Sigmoid colon (tissue), 7 donors: ENCODE data around the gene TNNT1. TPM values are rescaled to one million over a fixed set of nuclear protein-coding genes. Genes with fewer than 3 reads are reported as not detected.
"Not testable (repeated sequence)": the region's sequence is repeated elsewhere in the genome, so short reads cannot be mapped to it uniquely, and the experiment has no call there.

Experiments
- DNase-seq: peaks from one replicate; pipeline ENCODE4 v3.0.0-alpha.2; 2019
- H3K27ac ChIP-seq, 4 donors: fragments of 200-600 bp; sonication (generic); one replicate each; pipeline ENCODE4 v1.5.1; 2016 to 2019; ENCODE audit warnings: mild to moderate bottlenecking in 1 of 4
- H3K27me3 ChIP-seq, 3 donors: fragments of 200-600 bp; sonication (generic); one replicate each; pipeline ENCODE4 v1.5.1; 2019; ENCODE audit warnings: mild to moderate bottlenecking in 1 of 3
- H3K36me3 ChIP-seq, 4 donors: fragments of 200-600 bp; sonication (generic); one replicate each; pipeline ENCODE4 v1.5.1; 2016 to 2019
- H3K4me1 ChIP-seq, 4 donors: fragments of 200-600 bp; sonication (generic); one replicate each; pipeline ENCODE4 v1.5.1; 2017 to 2019
- H3K4me3 ChIP-seq, 4 donors: fragments of 200-600 bp; sonication (generic); one replicate each; pipeline ENCODE4 v1.5.1; 2017 to 2019; ENCODE audit warnings: mild to moderate bottlenecking in 2 of 4, moderate library complexity in 1 of 4
- H3K9me3 ChIP-seq, 4 donors: fragments of 200-600 bp in 3 of 4; sonication (generic) in 3 of 4; one replicate each; pipeline versions ENCODE4 v1.5.1 to v1.6.1; 2013 to 2019
- CTCF ChIP-seq, 4 experiments: fragments of 450-650 bp in 3 of 4; fragments of 200-600 bp in 1 of 4; IDR thresholded peaks; one replicate each; pipeline ENCODE4 v1.5.1; 2016 to 2019; ENCODE audit warnings: antibody characterized with exemption in 4 of 4, mild to moderate bottlenecking in 3 of 4, moderate library complexity in 2 of 4
- EP300 ChIP-seq, 4 donors: sonication (generic); formaldehyde crosslinking; IDR thresholded peaks; one replicate each; pipeline ENCODE4 v1.6.1; 2017; ENCODE audit warnings: antibody characterized with exemption in 4 of 4
- POLR2A ChIP-seq, 2 donors: fragments of 450-650 bp; IDR thresholded peaks; one replicate each; pipeline ENCODE4 v1.6.1; 2016; ENCODE audit warnings: antibody characterized with exemption in 2 of 2, mild to moderate bottlenecking in 2 of 2, moderate library complexity in 2 of 2
- POLR2AphosphoS5 ChIP-seq, 4 donors: sonication (generic); formaldehyde crosslinking; IDR thresholded peaks; one replicate each; pipeline ENCODE4 v1.6.1; 2017; ENCODE audit warnings: antibody characterized with exemption in 4 of 4
- WGBS, 2 donors: extraction: QIAGEN DNeasy Blood & Tissue Kit; methylation state at CpG; one replicate each; pipeline ENCODE4 v1.1.7; 2013; 5-methylcytosine and 5-hydroxymethylcytosine counted together
- intact Hi-C: fragments of 100-400 bp; cut with DNase I; formaldehyde crosslinking; loops from one replicate; pipeline ENCODE4 v1.15.1; 2023
- polyA plus RNA-seq, 3 donors: library from polyadenylated mRNA; stranded (reverse); fragments of 200-250 nt; gene quantifications; one replicate each; pipeline ENCODE4 v1.2.3, GENCODE V29; 2013
- total RNA-seq, 4 donors: library from RNA; depleted of rRNA; stranded (reverse); fragments of >200 nt; gene quantifications; one replicate each; pipeline ENCODE4 v1.1.0, GENCODE V29; 2016
- donor health status: healthy with polysubstance abuse.
- donor health status: Bipolar disorder and iron deficiency.
- donor health status: healthy.

Gene TNNT1
- total and polyA plus RNA-seq, 7 donors = 1.4 to 17.4 (median 2.2) TPM; not detected in 3

- Histone ChIP-seq H3K9me3 (no peaks in the 10 kb centered on the region), H3K4me1 (peaks cover 0 to 16% (median 6%) of the 10 kb centered on the region in 4 donors), H3K27ac (no peak overlapping the region), H3K27me3 (peaks cover 37 to 99% (median 92%) of the 10 kb centered on the region in 3 donors), H3K36me3 (no peaks in the 10 kb centered on the region), H3K4me3 (no peak overlapping the region)
- intact Hi-C loops = no loop called here
- 47 to 72% methylated on average over 4 of the region's 4 CpGs for WGBS, 2 donors
- DNase-seq = no peak
- no peak for TF ChIP-seq CTCF (IDR thresholded peaks at IDR 0.05)
- no peak for TF ChIP-seq POLR2A (IDR thresholded peaks at IDR 0.05)
- no peak for TF ChIP-seq EP300 (IDR thresholded peaks at IDR 0.05)
- no peak for TF ChIP-seq POLR2AphosphoS5 (IDR thresholded peaks at IDR 0.05)
Measured at GRCh38 chr19:55158423-55158822, 9.4 kb upstream of the TNNT1 start.

GRCh38 chr19:55157064-55157908 is 8.3 kb upstream of the TNNT1 start, which contains the start of gene TNNI3:
Gene TNNI3 (minus strand): TSS chr19:55157732. CDS start chr19:55157589, 143 bp downstream.
- WGBS, 2 donors = 46 to 52% methylated on average over 39 of the region's 39 CpGs
- H3K36me3 ChIP-seq = no peaks in the 10 kb centered on the region
- H3K4me3 ChIP-seq = no peak within 1 kb of the TSS
- no peak within 1 kb of the TSS for H3K27ac ChIP-seq
- H3K27me3 ChIP-seq = peaks cover 34 to 96% (median 85%) of the 10 kb centered on the region in 3 donors
- intact Hi-C loops = no loop called here
- H3K9me3 ChIP-seq = no peaks in the 10 kb centered on the region
- DNase-seq = no peak
- TF ChIP-seq POLR2A (IDR thresholded peaks at IDR 0.05) (no peak), EP300 (IDR thresholded peaks at IDR 0.05) (no peak), CTCF (IDR thresholded peaks at IDR 0.05) (no peak), POLR2AphosphoS5 (IDR thresholded peaks at IDR 0.05) (no peak)
- peaks cover 0 to 16% (median 6%) of the 10 kb centered on the region in 4 donors for H3K4me1 ChIP-seq

GRCh38 chr19:55156202-55157063 is 7.4 kb upstream of the TNNT1 start:
- Histone ChIP-seq H3K27ac (no peak overlapping the region), H3K4me3 (no peak overlapping the region), H3K27me3 (peaks cover 25 to 90% (median 77%) of the 10 kb centered on the region in 3 donors), H3K4me1 (peaks cover 0 to 16% (median 6%) of the 10 kb centered on the region in 4 donors), H3K9me3 (no peaks in the 10 kb centered on the region), H3K36me3 (no peaks in the 10 kb centered on the region)
- intact Hi-C loops = no loop called here
- 6 to 10% methylated on average over 52 of the region's 52 CpGs for WGBS, 2 donors
- DNase-seq = no peak
- TF ChIP-seq POLR2A (IDR thresholded peaks at IDR 0.05) (no peak), CTCF (IDR thresholded peaks at IDR 0.05) (no peak), EP300 (IDR thresholded peaks at IDR 0.05) (no peak), POLR2AphosphoS5 (IDR thresholded peaks at IDR 0.05) (no peak)

- H3K4me3 ChIP-seq, DNase-seq, intact Hi-C loops, H3K36me3 ChIP-seq, H3K9me3 ChIP-seq, H3K27ac ChIP-seq: not testable (repeated sequence)
- WGBS, 2 donors = 3 to 6% methylated on average over 5 of the region's 5 CpGs
- peaks cover 19 to 90% (median 70%) of the 10 kb centered on the region in 3 donors for H3K27me3 ChIP-seq
- H3K4me1 ChIP-seq = peaks cover 0 to 13% (median 6%) of the 10 kb centered on the region in 4 donors
Measured at GRCh38 chr19:55155784-55156183, 6.8 kb upstream of the TNNT1 start.
